Gastroesophageal sphincter (tissue), 4 donors: Measurements from ENCODE around the gene OR2T35. TPM values are rescaled to one million over a fixed set of nuclear protein-coding genes. Genes with fewer than 3 reads are reported as not detected.

Experiments used
- ATAC-seq: fragments of 150-250 bp; one replicate; pipeline ENCODE4 v1.9.1; 2016; ENCODE audit warnings: mild to moderate bottlenecking, moderate library complexity
- H3K27ac ChIP-seq, 4 donors: fragments of 200-600 bp; sonication (generic) in 3 of 4; 1 replicate in 3 of 4; 2 replicates in 1 of 4; pipeline ENCODE4 v1.5.1; 2016 to 2019
- H3K27me3 ChIP-seq: fragments of 200-600 bp; sonication (generic); one replicate; pipeline ENCODE4 v1.5.1; 2019
- H3K36me3 ChIP-seq, 2 donors: fragments of 200-600 bp; sonication (generic); one replicate each; pipeline ENCODE4 v1.5.1; 2019; ENCODE audit warnings: control low read depth in 1 of 2
- H3K4me1 ChIP-seq, 3 donors: fragments of 200-600 bp; sonication (generic); 1 replicate in 2 of 3; 2 replicates in 1 of 3; pipeline ENCODE4 v1.5.1; 2016 to 2019; ENCODE audit warnings: control low read depth in 2 of 3
- H3K4me3 ChIP-seq, 2 donors: fragments of 200-600 bp; sonication (generic); one replicate each; pipeline ENCODE4 v1.5.1; 2019; ENCODE audit warnings: mild to moderate bottlenecking in 1 of 2, moderate library complexity in 1 of 2
- H3K9me3 ChIP-seq, 3 donors: fragments of 200-600 bp; sonication (generic); one replicate each; pipeline ENCODE4 v1.5.1; 2017 to 2019; ENCODE audit warnings: control low read depth in 2 of 3
- CTCF ChIP-seq, 4 experiments: fragments of 200-600 bp in 2 of 4; fragments of 450-650 bp in 2 of 4; sonication (generic) in 1 of 4; IDR thresholded peaks; one replicate each; pipeline ENCODE4 v1.5.1; 2017 to 2019; ENCODE audit warnings: antibody characterized with exemption in 4 of 4, mild to moderate bottlenecking in 2 of 4, moderate library complexity in 2 of 4
- EP300 ChIP-seq: sonication (generic); formaldehyde crosslinking; IDR thresholded peaks from one replicate; pipeline ENCODE4 v1.6.1; 2017; ENCODE audit warnings: antibody characterized with exemption, mild to moderate bottlenecking
- POLR2A ChIP-seq, 2 donors: fragments of 450-650 bp; IDR thresholded peaks; one replicate each; pipeline ENCODE4 v1.6.1; 2017; ENCODE audit warnings: antibody characterized with exemption in 2 of 2, mild to moderate bottlenecking in 2 of 2, moderate library complexity in 1 of 2
- POLR2AphosphoS5 ChIP-seq: sonication (generic); formaldehyde crosslinking; IDR thresholded peaks from one replicate; pipeline ENCODE4 v1.6.1; 2017; ENCODE audit warnings: antibody characterized with exemption
- WGBS, 2 donors: methylation state at CpG; one replicate each; pipeline ENCODE4 v1.1.5; 2018; ENCODE audit warnings: low coverage in 1 of 2; 5-methylcytosine and 5-hydroxymethylcytosine counted together
- total RNA-seq, 4 donors: library from RNA; depleted of rRNA; stranded (reverse); fragments of >200 nt; gene quantifications; one replicate each; pipeline ENCODE4 v1.1.0, GENCODE V29; 2016

OR2T35 gene
- total RNA-seq, 4 donors from 2014 or later, result not detected

- H3K36me3 ChIP-seq, result no peaks in the 10 kb centered on the region
- no peak overlapping the region for H3K4me3 ChIP-seq
- H3K27ac ChIP-seq, result no peak overlapping the region
- H3K9me3 ChIP-seq, result no peaks in the 10 kb centered on the region
- 31 to 41% methylated on average over 3 of the region's 3 CpGs for WGBS, 2 donors
- ATAC-seq, result no peak
- no peaks in the 10 kb centered on the region for H3K27me3 ChIP-seq
- TF ChIP-seq EP300, result no peak
- TF ChIP-seq CTCF (IDR thresholded peaks at IDR 0.05), result no peak
- TF ChIP-seq POLR2A (IDR thresholded peaks at IDR 0.05), result no peak
- no peak for TF ChIP-seq POLR2AphosphoS5
- no peaks in the 10 kb centered on the region for H3K4me1 ChIP-seq
Observed at GRCh38 chr1:248610301-248610700, 34.8 kb downstream of the OR2T35 start.

- Histone ChIP-seq H3K27ac (no peak overlapping the region), H3K27me3 (no peaks in the 10 kb centered on the region), H3K36me3 (no peaks in the 10 kb centered on the region), H3K4me3 (no peak overlapping the region), H3K4me1 (no peaks in the 10 kb centered on the region), H3K9me3 (no peaks in the 10 kb centered on the region)
- WGBS, 2 donors, result 59 to 71% methylated on average over 8 of the region's 8 CpGs
- TF ChIP-seq POLR2AphosphoS5, result no peak
- TF ChIP-seq EP300, result no peak
- no peak for TF ChIP-seq POLR2A (IDR thresholded peaks at IDR 0.05)
- TF ChIP-seq CTCF (IDR thresholded peaks at IDR 0.05), result no peak
- ATAC-seq, result no peak
Observed at GRCh38 chr1:248599396-248599795, 45.7 kb downstream of the OR2T35 start.

GRCh38 chr1:248597589-248597988 is 47.5 kb downstream of the OR2T35 start, which contains the start of gene OR2T10:
Gene OR2T10, minus strand, starts transcription at chr1:248597700. Its CDS starts 3,932 bp downstream, at chr1:248593768.
- TF ChIP-seq EP300, result no peak
- TF ChIP-seq CTCF (IDR thresholded peaks at IDR 0.05), result no peak
- no peak for TF ChIP-seq POLR2AphosphoS5
- TF ChIP-seq POLR2A (IDR thresholded peaks at IDR 0.05), result no peak
- Histone ChIP-seq H3K9me3 (no peaks in the 10 kb centered on the region), H3K27ac (no peak within 1 kb of the TSS), H3K27me3 (no peaks in the 10 kb centered on the region), H3K36me3 (no peaks in the 10 kb centered on the region), H3K4me3 (no peak within 1 kb of the TSS), H3K4me1 (no peaks in the 10 kb centered on the region)
- 40 to 78% methylated on average over 1 to 2 of the region's 6 CpGs for WGBS, 2 donors
- no peak for ATAC-seq

- no peak for ATAC-seq
Observed at GRCh38 chr1:248596615-248597014, 48.5 kb downstream of the OR2T35 start.

More at GRCh38 chr1:248596615-248597014, 48.5 kb downstream of the OR2T35 start:
- Histone ChIP-seq H3K9me3 (no peaks in the 10 kb centered on the region), H3K36me3 (no peaks in the 10 kb centered on the region), H3K4me3 (no peak overlapping the region), H3K4me1 (no peaks in the 10 kb centered on the region), H3K27ac (no peak overlapping the region), H3K27me3 (no peaks in the 10 kb centered on the region)
- no peak for TF ChIP-seq POLR2A (IDR thresholded peaks at IDR 0.05)
- TF ChIP-seq EP300, result no peak
- no peak for TF ChIP-seq CTCF (IDR thresholded peaks at IDR 0.05)
- TF ChIP-seq POLR2AphosphoS5, result no peak
- 73% methylated on average over 2 of the region's 2 CpGs; no CpG with 5 or more reads in 1 of the 2 donors for WGBS, 2 donors
